K562 (cell line): Measurements from ENCODE around the gene OMP. TPM values are rescaled to one million over a fixed set of nuclear protein-coding genes. Genes with fewer than 3 reads are reported as not detected.

ENCODE experiments used
- ATAC-seq: fragments of 200-7000 bp; cut with Tn5 transposase; 3 replicates; pipeline ENCODE4 v1.9.1; 2020; ENCODE audit warnings: moderate library complexity
- BruUV-seq: library from RNA; stranded (reverse); fragments of 400-500 nt; replicated peaks from 2 replicates; lab custom pipeline; 2021; lab: Mats Ljungman, UMichigan
- CTCF ChIA-PET: fragments of 300-600 bp; formaldehyde crosslinking; extraction: SDS; loops from one replicate; lab custom pipeline; 2021; ENCODE audit warnings: low intra/inter-chr PET ratio; lab: Yijun Ruan, JAX
- POLR2A ChIA-PET: fragments of 300-600, 350-650 bp; sonication (Branson Sonifier 250); formaldehyde crosslinking; extraction: SDS; loops from one replicate; lab custom pipeline; 2021; ENCODE audit warnings: antibody characterized with exemption, inconsistent platforms; lab: Yijun Ruan, JAX
- DNase-seq, 4 experiments: peaks; one replicate each; pipeline versions ENCODE4 v3.0.0 to v3.0.0-alpha.2; 2011 to 2018; ENCODE audit warnings: low spot score in 3 of 4, mixed read lengths in 3 of 4; ENCODE audit errors: extremely low read depth in 1 of 4
- FAIRE-seq: peaks from 2 replicates; lab custom pipeline; 2011; peaks lifted over from hg19 to GRCh38; lab: Jason Lieb, UNC
- H2AFZ ChIP-seq: 2 replicates; pipeline ENCODE4 v1.6.0; 2011; ENCODE audit warnings: low read depth, low read length, control low read depth, inconsistent platforms
- H3K27ac ChIP-seq: fragments of 200-600 bp; 3 replicates; pipeline ENCODE4 v1.8.0; 2011; ENCODE audit warnings: low read depth, mild to moderate bottlenecking, control low read depth, inconsistent platforms, low read length, moderate library complexity, mixed read lengths; ENCODE audit errors: extremely low read depth
- H3K27me3 ChIP-seq, 2 experiments: fragments of 300-600 bp in 1 of 2; 2 replicates in 1 of 2; 3 replicates in 1 of 2; pipeline versions ENCODE4 v1.6.0 to v1.8.0; 2011; ENCODE audit warnings: inconsistent platforms in 2 of 2, low read length in 2 of 2, mild to moderate bottlenecking in 1 of 2, mixed read lengths in 1 of 2, moderate library complexity in 1 of 2; ENCODE audit not compliant: control insufficient read depth in 2 of 2, insufficient read depth in 2 of 2
- H3K36me3 ChIP-seq: fragments of 300-600 bp; 3 replicates; pipeline ENCODE4 v1.8.0; 2011; ENCODE audit warnings: mild to moderate bottlenecking, low read length, inconsistent platforms; ENCODE audit not compliant: control insufficient read depth, insufficient read depth
- H3K4me1 ChIP-seq, 2 experiments: fragments of 200-600 bp in 1 of 2; replicated peaks in 1 of 2; 2 replicates in 1 of 2; 3 replicates in 1 of 2; pipeline versions ENCODE4 v1.5.1 to v1.8.0; 2011; ENCODE audit warnings: inconsistent platforms in 2 of 2, low read length in 2 of 2, mild to moderate bottlenecking in 1 of 2, mixed read lengths in 1 of 2, moderate library complexity in 1 of 2; ENCODE audit not compliant: control insufficient read depth in 2 of 2, insufficient read depth in 2 of 2
- H3K4me2 ChIP-seq: 2 replicates; pipeline ENCODE4 v1.6.1; 2011; ENCODE audit warnings: low read length, control low read depth, inconsistent platforms, mixed read lengths; ENCODE audit not compliant: insufficient read depth
- H3K4me3 ChIP-seq: fragments of 200-600 bp; sonication (generic), shearing (Covaris generic); 2 replicates; pipeline ENCODE4 v1.5.1; 2016; ENCODE audit warnings: control low read depth, inconsistent platforms
- H3K79me2 ChIP-seq: fragments of 200-600 bp; 3 replicates; pipeline ENCODE4 v1.8.0; 2011; ENCODE audit warnings: low read length, inconsistent platforms; ENCODE audit not compliant: control insufficient read depth, insufficient read depth
- H3K9ac ChIP-seq, 2 experiments: 2 replicates each; pipeline versions ENCODE4 v1.6.0 to v1.6.1; 2011; ENCODE audit warnings: low read depth in 2 of 2, low read length in 2 of 2, control low read depth in 1 of 2, inconsistent platforms in 1 of 2, mild to moderate bottlenecking in 1 of 2, mixed read lengths in 1 of 2; ENCODE audit not compliant: insufficient read depth in 1 of 2
- H3K9me1 ChIP-seq: one replicate; pipeline ENCODE4 v1.6.0; 2011; ENCODE audit warnings: inconsistent platforms, mild to moderate bottlenecking, low read length, moderate library complexity; ENCODE audit not compliant: control insufficient read depth, insufficient read depth
- H3K9me3 ChIP-seq: replicated peaks from 2 replicates; pipeline ENCODE4 v1.5.1; 2011; ENCODE audit warnings: low read depth, low read length, inconsistent platforms; ENCODE audit not compliant: control insufficient read depth, insufficient read depth
- H4K20me1 ChIP-seq: replicated peaks from 2 replicates; pipeline ENCODE4 v1.6.1; 2011; ENCODE audit warnings: low read length, inconsistent platforms, mixed read lengths; ENCODE audit not compliant: control insufficient read depth, insufficient read depth
- ARNT ChIP-seq, 2 experiments: fragments of 450-650 bp; IDR thresholded peaks; 2 replicates each; pipeline ENCODE4 v1.6.1; 2016; ENCODE audit warnings: mild to moderate bottlenecking in 1 of 2
- ASH1L ChIP-seq: fragments of 450-650 bp; IDR thresholded peaks from 2 replicates; pipeline ENCODE4 v1.6.1; 2018; ENCODE audit warnings: borderline replicate concordance, mild to moderate bottlenecking, low read depth; ENCODE audit not compliant: partially characterized antibody
- BCL6 ChIP-seq: fragments of 250-450 bp; sonication (Bioruptor Pico); IDR thresholded peaks from 2 replicates; pipeline ENCODE4 v1.4.0; 2020
- CCNT2 ChIP-seq: IDR thresholded peaks from 2 replicates; pipeline ENCODE4 v1.6.1; 2011; ENCODE audit warnings: borderline replicate concordance, low read depth, mild to moderate bottlenecking, moderate library complexity, mixed read lengths, low read length; ENCODE audit not compliant: insufficient read length; ENCODE audit errors: extremely low read depth
- CHCHD3 ChIP-seq: fragments of 250-450 bp; sonication (Bioruptor Pico); IDR thresholded peaks from 2 replicates; pipeline ENCODE4 v2.1.2; 2022; ENCODE audit warnings: mild to moderate bottlenecking
- GABPB2 ChIP-seq: fragments of 250-450 bp; sonication (Bioruptor Pico); conservative IDR thresholded peaks from 2 replicates; pipeline ENCODE4 v1.5.1; 2021; ENCODE audit warnings: mild to moderate bottlenecking
- MEF2A ChIP-seq: IDR thresholded peaks from 2 replicates; pipeline ENCODE4 v1.6.1; 2011; ENCODE audit warnings: low read depth, mild to moderate bottlenecking, low read length, moderate library complexity; ENCODE audit not compliant: control insufficient read depth
- NR2C2 ChIP-seq, 2 experiments: fragments of 200-800 bp in 1 of 2; sonication (Bioruptor generic) in 1 of 2; sonication (generic) in 1 of 2; formaldehyde crosslinking in 1 of 2; IDR thresholded peaks; 2 replicates each; pipeline versions ENCODE4 v1.6.1 to v1.8.0; 2016 to 2022; ENCODE audit warnings: mild to moderate bottlenecking in 1 of 2, missing compliant biosample characterization in 1 of 2, missing genetic modification characterization in 1 of 2, missing genetic modification reagents in 1 of 2
- POLR2G ChIP-seq: fragments of 200-400 bp; formaldehyde crosslinking; IDR thresholded peaks from 2 replicates; pipeline ENCODE4 v1.6.1; 2017; ENCODE audit warnings: low read depth, mild to moderate bottlenecking, antibody characterized with exemption, low read length, moderate library complexity
- SMAD1 ChIP-seq: fragments of 150-350 bp; IDR thresholded peaks from 2 replicates; pipeline ENCODE4 v1.6.1; 2014; ENCODE audit warnings: low read length, low read depth; ENCODE audit not compliant: partially characterized antibody
- ZNF707 ChIP-seq: fragments of 250-450 bp; sonication (Bioruptor Pico); conservative IDR thresholded peaks from 2 replicates; pipeline ENCODE4 v1.8.0; 2022; ENCODE audit warnings: inconsistent platforms, mild to moderate bottlenecking, moderate library complexity
- WGBS: fragments of 100-300 bp; shearing (Covaris generic); methylation state at CpG from one replicate; pipeline ENCODE4 v1.1.6; 2016; ENCODE audit warnings: low coverage, mixed read lengths; ENCODE audit not compliant: insufficient coverage; ENCODE audit errors: missing lambda C conversion rate; 5-methylcytosine and 5-hydroxymethylcytosine counted together
- in situ Hi-C: fragments of 300-500 bp; cut with MboI; formaldehyde crosslinking; loops from 4 replicates; pipeline ENCODE4 v1.15.0; 2018; ENCODE audit warnings: inconsistent platforms, mixed read lengths
- intact Hi-C: fragments of 100-400 bp; cut with micrococcal nuclease; formaldehyde crosslinking; loops from 2 replicates; pipeline ENCODE4 v1.14.2; 2022
- polyA plus RNA-seq, 8 experiments: library from polyadenylated mRNA; depleted of rRNA in 4 of 8; stranded (reverse) in 5 of 8; unstranded in 3 of 8; fragments of >200 nt; fragmentation: Nextera tagmentation in 2 of 8; fragmentation: Illumina TruSeq in 1 of 8; extraction: Ambion mirVana in 2 of 8; extraction: Trizol in 1 of 8; gene quantifications; 2 replicates each; pipeline versions ENCODE4 v1.2.1 to v1.2.3, GENCODE V29; 2011 to 2014; ENCODE audit warnings: inconsistent platforms in 1 of 8, missing spikeins in 1 of 8
- total RNA-seq, 7 experiments: library from RNA; depleted of rRNA in 6 of 7; stranded (reverse); fragments of >200 nt in 6 of 7; fragmentation: Illumina TruSeq in 2 of 7; extraction: Trizol in 2 of 7; gene quantifications; 2 replicates each; pipeline versions ENCODE4 v1.2.1 to v1.2.3, GENCODE V29; 2011 to 2021; ENCODE audit warnings: low replicate concordance in 1 of 7

The OMP gene
- total and polyA plus RNA-seq, 9 of the 15 experiments (the other 6 are each of a cell fraction or from before 2014, with no cell fraction given): not detected

DNA sequence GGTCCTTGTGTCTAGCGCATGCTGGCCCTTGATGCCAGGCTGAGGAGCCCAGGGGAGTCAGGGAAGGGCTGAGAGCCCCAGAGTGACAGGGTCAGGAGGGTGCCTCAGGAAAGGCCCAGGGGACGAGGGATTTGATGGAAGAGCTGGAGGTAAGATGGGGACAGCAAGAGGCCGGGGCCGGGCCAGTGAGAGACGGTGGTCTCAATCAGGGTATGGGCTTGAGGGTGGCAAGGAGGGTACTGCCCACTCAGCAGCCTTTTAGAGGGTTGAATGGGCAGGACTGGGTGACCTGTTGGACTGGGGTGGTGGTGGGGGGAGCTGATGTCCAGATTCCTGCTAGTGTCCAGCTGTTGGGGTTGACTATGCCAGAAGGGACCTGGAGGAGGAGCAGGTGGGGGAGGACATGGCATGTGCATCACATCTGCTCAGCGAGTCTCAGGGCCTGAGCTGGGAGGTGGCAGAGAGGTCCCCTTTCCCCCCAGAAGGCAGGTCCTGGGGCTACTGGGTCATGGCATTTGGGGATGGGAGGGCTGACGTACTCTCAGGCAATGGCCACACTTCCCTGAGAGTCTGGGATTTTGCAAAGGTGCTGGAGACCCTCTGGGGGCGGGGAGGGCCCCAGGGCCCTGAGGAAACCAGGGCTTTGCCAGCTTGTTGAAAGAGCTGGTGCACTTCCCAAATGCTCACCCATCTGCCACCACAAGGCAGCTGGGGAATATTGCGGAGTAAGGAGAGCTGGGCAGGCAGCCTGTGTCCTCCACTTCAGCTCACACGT, 43.8 kb downstream of the OMP start (continued):
- TF ChIP-seq MEF2A (no peak), POLR2G (no peak), ASH1L (no peak), ARNT (IDR thresholded peaks at IDR 0.05) (no peak)
- TF ChIP-seq, all 486 proteins: peak for 0

DNA sequence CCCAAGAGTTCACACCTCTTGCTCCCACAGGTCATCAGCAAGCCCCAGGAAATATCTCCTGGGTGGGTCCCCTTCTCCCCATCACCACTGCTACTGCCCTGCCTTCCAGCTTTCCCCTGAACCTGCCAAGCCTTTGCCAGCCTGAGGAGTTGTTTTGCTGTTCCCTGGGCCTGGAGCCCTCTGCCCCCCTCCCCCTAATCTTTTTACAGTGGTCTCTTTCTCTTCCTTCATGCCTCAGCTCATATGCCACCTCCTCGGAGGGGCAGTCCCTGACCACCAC, 44.3 kb downstream of the OMP start:
- Histone ChIP-seq H2AFZ (no peak overlapping the region), H3K9me1 (no peaks in the 10 kb centered on the region), H3K9me3 (no peaks in the 10 kb centered on the region), H4K20me1 (peaks cover 7% of the 10 kb centered on the region; the same call in 1 of the 2 replicates), H3K79me2 (no peaks in the 10 kb centered on the region), H3K27ac (no peak overlapping the region), H3K4me3 (no peak overlapping the region), H3K36me3 (no peaks in the 10 kb centered on the region), H3K4me2 (no peak overlapping the region), H3K27me3 (peaks cover 20 to 70% of the 10 kb centered on the region in 2 experiments), H3K4me1 (peaks cover 0 to 7% of the 10 kb centered on the region in 2 experiments; a peak in 3 of 5 replicates), H3K9ac (no peak overlapping the region)
- ATAC-seq (no peak), FAIRE-seq (no peak), DNase-seq (no peak)
- CTCF ChIA-PET: no interaction called here
- BruUV-seq: no TSS peak
- WGBS: 0% methylated on average over 1 of the region's 1 CpG
- intact Hi-C loops (no loop called here), in situ Hi-C loops (no loop called here)
- no peak for TF ChIP-seq NR2C2 (CRISPR knock-in tag; IDR thresholded peaks at IDR 0.05)
- no peak for TF ChIP-seq NR2C2 (tag; IDR thresholded peaks at IDR 0.05)
- TF ChIP-seq SMAD1: no peak
- TF ChIP-seq GABPB2 (CRISPR knock-in tag): no peak
- TF ChIP-seq CHCHD3 (CRISPR knock-in tag): no peak
- TF ChIP-seq BCL6 (CRISPR knock-in tag): no peak
- no peak for TF ChIP-seq ZNF707 (CRISPR knock-in tag)
- no peak for TF ChIP-seq CCNT2
- POLR2A ChIA-PET: no interaction called here
